Astrocyte of the cerebellum (primary cell): Measurements from ENCODE around the gene TMEM88.
A peak's percentile ranks its signal among the peaks of the same experiment; 100 is the strongest.
"Not testable (repeated sequence)": the region's sequence is repeated elsewhere in the genome, so short reads cannot be mapped to it uniquely, and the experiment has no call there.

Experiments used
- DNase-seq: peaks from one replicate; pipeline ENCODE4 v3.0.0-alpha.2; 2011; ENCODE audit warnings: low read depth
- H3K4me3 ChIP-seq: 2 replicates; pipeline ENCODE4 v1.5.1; 2011; ENCODE audit warnings: mild to moderate bottlenecking, low read depth, low read length, moderate library complexity
- CTCF ChIP-seq: IDR thresholded peaks from 2 replicates; pipeline ENCODE4 v1.5.1; 2012; ENCODE audit warnings: low read length, low read depth, moderate library complexity, mild to moderate bottlenecking; ENCODE audit errors: missing control alignments
- in situ Hi-C: cut with HindIII; loops from 2 replicates; pipeline ENCODE4 v1.10.0; 2017; ENCODE audit warnings: low sequenced_read_pairs

Gene TMEM88

GRCh38 chr17:7854851-7855659 is at the start of gene TMEM88:
Gene TMEM88 (plus strand): TSS chr17:7855066. CDS start chr17:7855075, 9 bp downstream.
- in situ Hi-C loops, result no loop called here
- no peak for TF ChIP-seq CTCF
- DNase-seq, result no peak
- H3K4me3 ChIP-seq, result peak within 1 kb of the TSS; percentile 56

GRCh38 chr17:7806587-7806986 is 48.3 kb upstream of the TMEM88 start:
- in situ Hi-C loops, result no loop called here
- no peak for DNase-seq
- no peak for TF ChIP-seq CTCF
- H3K4me3 ChIP-seq, result no peak overlapping the region

- DNase-seq, result no peak
- no peak for TF ChIP-seq CTCF
- in situ Hi-C loops, result no loop called here
- H3K4me3 ChIP-seq, result no peak overlapping the region
Observed at GRCh38 chr17:7807206-7807605, 47.7 kb upstream of the TMEM88 start.

- DNase-seq, result no peak
- H3K4me3 ChIP-seq, result no peak overlapping the region
- in situ Hi-C loops, result no loop called here
- no peak for TF ChIP-seq CTCF
Observed at GRCh38 chr17:7809086-7809790, 45.6 kb upstream of the TMEM88 start.

- in situ Hi-C loops, H3K4me3 ChIP-seq, DNase-seq: not testable (repeated sequence)
Observed at GRCh38 chr17:7809791-7810343, 45.0 kb upstream of the TMEM88 start.

- no peak overlapping the region for H3K4me3 ChIP-seq
- TF ChIP-seq CTCF, result no peak
- in situ Hi-C loops, result no loop called here
- no peak for DNase-seq
Observed at GRCh38 chr17:7811251-7811650, 43.6 kb upstream of the TMEM88 start.

- no peak overlapping the region for H3K4me3 ChIP-seq
- in situ Hi-C loops, result loop anchor here (5.0 kb wide), 1 partner anchor 38 kb away; no protein-coding TSS in a partner anchor
- no peak for TF ChIP-seq CTCF
- no peak for DNase-seq
Observed at GRCh38 chr17:7814969-7815368, 39.9 kb upstream of the TMEM88 start.
